ENCODE data around the gene KICS2.
"Not testable (repeated sequence)": the region's sequence is repeated elsewhere in the genome, so short reads cannot be mapped to it uniquely, and the experiment has no call there.

Gene KICS2

GRCh38 chr12:64203775-64204174, 18.3 kb downstream of the KICS2 start:
- Histone ChIP-seq H3K36me3 (ENCODE audit: insufficient read depth, insufficient read length, low read length) (peaks cover 11% of the 10 kb centered on the region), H3K9me3 (ENCODE audit: insufficient read depth, low read length) (0 out of 2 replicates have a peak, but pooled peaks cover 7% of the 10 kb centered on the region), H3K4me1 (ENCODE audit: insufficient read depth, insufficient read length) (no peaks in the 10 kb centered on the region), H3K27me3 (ENCODE audit: insufficient read depth, insufficient read length) (no peaks in the 10 kb centered on the region), H3K9ac (ENCODE audit: insufficient read length, low read depth) (no peak overlapping the region), H3K4me3 (ENCODE audit: insufficient read length, low read depth) (no peak overlapping the region)
- no peak for DNase-seq (ENCODE audit: low read depth, low spot score)
- TF ChIP-seq YY1 (IDR thresholded peaks at IDR 0.05; ENCODE audit: insufficient read depth, insufficient read length): no peak
- TF ChIP-seq SUZ12 (IDR thresholded peaks at IDR 0.05; ENCODE audit: extremely low read depth, insufficient read depth, insufficient read length): no peak
- TF ChIP-seq ZNF274 (IDR thresholded peaks at IDR 0.05; ENCODE audit: low read depth, low read length): no peak

GRCh38 chr12:64203036-64203435, 19.1 kb downstream of the KICS2 start:
- no peak for TF ChIP-seq SUZ12 (IDR thresholded peaks at IDR 0.05; ENCODE audit: extremely low read depth, insufficient read depth, insufficient read length)
- no peak for TF ChIP-seq YY1 (IDR thresholded peaks at IDR 0.05; ENCODE audit: insufficient read depth, insufficient read length)
- no peak for TF ChIP-seq ZNF274 (IDR thresholded peaks at IDR 0.05; ENCODE audit: low read depth, low read length)
- Histone ChIP-seq H3K4me1 (ENCODE audit: insufficient read depth, insufficient read length) (no peaks in the 10 kb centered on the region), H3K4me3 (ENCODE audit: insufficient read length, low read depth) (no peak overlapping the region), H3K27me3 (ENCODE audit: insufficient read depth, insufficient read length) (no peaks in the 10 kb centered on the region), H3K9ac (ENCODE audit: insufficient read length, low read depth) (no peak overlapping the region), H3K36me3 (ENCODE audit: insufficient read depth, insufficient read length, low read length) (peaks cover 11% of the 10 kb centered on the region), H3K9me3 (ENCODE audit: insufficient read depth, low read length) (0 out of 2 replicates have a peak, but pooled peaks cover 7% of the 10 kb centered on the region)
- DNase-seq (ENCODE audit: low read depth, low spot score): no peak

GRCh38 chr12:64195841-64196240, 26.3 kb downstream of the KICS2 start:
- not testable (repeated sequence) for H3K4me3 ChIP-seq (ENCODE audit: insufficient read length, low read depth); H3K4me1 ChIP-seq (ENCODE audit: insufficient read depth, insufficient read length); H3K27me3 ChIP-seq (ENCODE audit: insufficient read depth, insufficient read length); DNase-seq (ENCODE audit: low read depth, low spot score); H3K9ac ChIP-seq (ENCODE audit: insufficient read length, low read depth)
- H3K9me3 ChIP-seq (ENCODE audit: insufficient read depth, low read length): peaks cover 12% of the 10 kb centered on the region; the same call in 1 of the 2 replicates
- H3K36me3 ChIP-seq (ENCODE audit: insufficient read depth, insufficient read length, low read length): peaks cover 20% of the 10 kb centered on the region

GRCh38 chr12:64194333-64195149, 27.6 kb downstream of the KICS2 start:
- Histone ChIP-seq H3K4me3 (ENCODE audit: insufficient read length, low read depth) (no peak overlapping the region), H3K27me3 (ENCODE audit: insufficient read depth, insufficient read length) (no peaks in the 10 kb centered on the region), H3K36me3 (ENCODE audit: insufficient read depth, insufficient read length, low read length) (peaks cover 20% of the 10 kb centered on the region), H3K9ac (ENCODE audit: insufficient read length, low read depth) (no peak overlapping the region), H3K9me3 (ENCODE audit: insufficient read depth, low read length) (peaks cover 12% of the 10 kb centered on the region; the same call in 1 of the 2 replicates), H3K4me1 (ENCODE audit: insufficient read depth, insufficient read length) (no peaks in the 10 kb centered on the region)
- TF ChIP-seq ZNF274 (IDR thresholded peaks at IDR 0.05; ENCODE audit: low read depth, low read length) (no peak), SUZ12 (IDR thresholded peaks at IDR 0.05; ENCODE audit: extremely low read depth, insufficient read depth, insufficient read length) (no peak), YY1 (IDR thresholded peaks at IDR 0.05; ENCODE audit: insufficient read depth, insufficient read length) (no peak)
- no peak for DNase-seq (ENCODE audit: low read depth, low spot score)

- H3K9ac ChIP-seq (ENCODE audit: insufficient read length, low read depth): no peak overlapping the region
- no peak overlapping the region for H3K4me3 ChIP-seq (ENCODE audit: insufficient read length, low read depth)
- H3K9me3 ChIP-seq (ENCODE audit: insufficient read depth, low read length): peaks cover 12% of the 10 kb centered on the region; the same call in 1 of the 2 replicates
- H3K27me3 ChIP-seq (ENCODE audit: insufficient read depth, insufficient read length): no peaks in the 10 kb centered on the region
- peaks cover 20% of the 10 kb centered on the region for H3K36me3 ChIP-seq (ENCODE audit: insufficient read depth, insufficient read length, low read length)
- DNase-seq (ENCODE audit: low read depth, low spot score): no peak
- H3K4me1 ChIP-seq (ENCODE audit: insufficient read depth, insufficient read length): no peaks in the 10 kb centered on the region
- TF ChIP-seq YY1 (IDR thresholded peaks at IDR 0.05; ENCODE audit: insufficient read depth, insufficient read length): no peak
- TF ChIP-seq SUZ12 (IDR thresholded peaks at IDR 0.05; ENCODE audit: extremely low read depth, insufficient read depth, insufficient read length): no peak
- TF ChIP-seq ZNF274 (IDR thresholded peaks at IDR 0.05; ENCODE audit: low read depth, low read length): no peak
These were observed 28.2 kb downstream of the KICS2 start for GRCh38 chr12:64193931-64194330.

- TF ChIP-seq ZNF274 (IDR thresholded peaks at IDR 0.05; ENCODE audit: low read depth, low read length): no peak
- no peak for TF ChIP-seq SUZ12 (IDR thresholded peaks at IDR 0.05; ENCODE audit: extremely low read depth, insufficient read depth, insufficient read length)
- Histone ChIP-seq H3K27me3 (ENCODE audit: insufficient read depth, insufficient read length) (no peaks in the 10 kb centered on the region), H3K9me3 (ENCODE audit: insufficient read depth, low read length) (peaks cover 12% of the 10 kb centered on the region; the same call in 1 of the 2 replicates), H3K9ac (ENCODE audit: insufficient read length, low read depth) (no peak overlapping the region), H3K36me3 (ENCODE audit: insufficient read depth, insufficient read length, low read length) (peaks cover 20% of the 10 kb centered on the region), H3K4me3 (ENCODE audit: insufficient read length, low read depth) (no peak overlapping the region), H3K4me1 (ENCODE audit: insufficient read depth, insufficient read length) (no peaks in the 10 kb centered on the region)
- no peak for DNase-seq (ENCODE audit: low read depth, low spot score)
These were observed 29.3 kb downstream of the KICS2 start for GRCh38 chr12:64192644-64193444.

- DNase-seq (ENCODE audit: low read depth, low spot score): no peak
- peaks cover 12% of the 10 kb centered on the region; the same call in 1 of the 2 replicates for H3K9me3 ChIP-seq (ENCODE audit: insufficient read depth, low read length)
- peaks cover 20% of the 10 kb centered on the region for H3K36me3 ChIP-seq (ENCODE audit: insufficient read depth, insufficient read length, low read length)
- H3K4me3 ChIP-seq (ENCODE audit: insufficient read length, low read depth): no peak overlapping the region
- TF ChIP-seq YY1 (IDR thresholded peaks at IDR 0.05; ENCODE audit: insufficient read depth, insufficient read length) (no peak), ZNF274 (IDR thresholded peaks at IDR 0.05; ENCODE audit: low read depth, low read length) (no peak), SUZ12 (IDR thresholded peaks at IDR 0.05; ENCODE audit: extremely low read depth, insufficient read depth, insufficient read length) (no peak)
- no peaks in the 10 kb centered on the region for H3K4me1 ChIP-seq (ENCODE audit: insufficient read depth, insufficient read length)
- H3K9ac ChIP-seq (ENCODE audit: insufficient read length, low read depth): no peak overlapping the region
- H3K27me3 ChIP-seq (ENCODE audit: insufficient read depth, insufficient read length): no peaks in the 10 kb centered on the region
These were observed 32.0 kb downstream of the KICS2 start for GRCh38 chr12:64190140-64190539.
